Fibroblast of the aortic adventitia (primary cell): ENCODE data around the gene NDC1. TPM values are rescaled to one million over a fixed set of nuclear protein-coding genes. Genes with fewer than 3 reads are reported as not detected.

Source experiments
- DNase-seq: peaks from one replicate; pipeline ENCODE4 v3.0.0-alpha.2; 2010; ENCODE audit warnings: low read depth
- H3K4me3 ChIP-seq: 2 replicates; pipeline ENCODE4 v1.5.1; 2011; ENCODE audit warnings: low read depth, mild to moderate bottlenecking, control low read depth, low read length, moderate library complexity
- CTCF ChIP-seq: IDR thresholded peaks from 2 replicates; pipeline ENCODE4 v1.5.1; 2011; ENCODE audit warnings: mild to moderate bottlenecking, low read length, control low read depth, inconsistent platforms; ENCODE audit not compliant: insufficient read depth
- total RNA-seq: library from RNA; depleted of rRNA; stranded (reverse); fragments of >200 nt; gene quantifications from 2 replicates; pipeline ENCODE4 v1.2.3, GENCODE V29; 2012; ENCODE audit warnings: low replicate concordance

The NDC1 gene
- total RNA-seq, 1 donor: 35.2 TPM

DNA sequence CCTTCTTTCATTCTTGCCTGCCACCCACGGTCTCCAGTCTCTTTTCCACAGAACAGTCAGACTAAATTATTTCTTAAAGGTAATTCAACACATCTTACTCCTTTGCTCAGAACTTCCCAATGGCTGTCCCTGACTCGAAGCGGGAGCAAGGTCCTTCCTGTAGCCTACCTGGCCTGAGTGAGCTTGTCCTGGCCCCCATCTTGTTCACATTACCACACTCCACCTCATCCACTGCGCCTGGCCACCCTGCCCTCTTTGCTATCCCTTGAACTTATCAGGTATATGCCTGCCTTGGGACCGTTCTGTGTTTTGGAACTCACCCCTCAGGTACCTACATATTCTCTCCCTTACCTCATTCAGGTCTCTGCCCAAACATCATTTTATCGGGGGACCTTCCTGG, 85.8 kb downstream of the NDC1 start:
- no peak overlapping the region for H3K4me3 ChIP-seq
- TF ChIP-seq CTCF: no peak
- no peak for DNase-seq

DNA sequence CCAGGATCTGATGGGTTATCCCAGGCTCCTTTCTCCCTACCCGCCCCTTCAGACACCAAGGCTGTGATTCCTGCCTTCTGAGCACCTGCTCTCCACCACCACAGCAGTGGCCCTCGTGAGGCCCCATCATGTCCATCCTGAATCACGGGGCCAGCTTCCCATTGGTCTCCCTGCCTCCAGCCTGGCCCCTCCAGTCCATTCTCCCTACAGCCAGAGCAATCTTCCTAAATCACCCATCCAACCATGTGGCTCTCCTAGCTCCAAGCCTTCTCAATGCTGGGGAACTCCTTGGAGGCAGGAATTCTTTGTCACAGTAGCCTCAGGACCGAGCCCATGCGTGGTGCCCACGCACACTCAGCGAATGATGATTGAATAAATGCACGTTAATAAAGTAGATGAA, 90.3 kb downstream of the NDC1 start:
- H3K4me3 ChIP-seq: no peak overlapping the region
- TF ChIP-seq CTCF: no peak
- DNase-seq: no peak

DNA sequence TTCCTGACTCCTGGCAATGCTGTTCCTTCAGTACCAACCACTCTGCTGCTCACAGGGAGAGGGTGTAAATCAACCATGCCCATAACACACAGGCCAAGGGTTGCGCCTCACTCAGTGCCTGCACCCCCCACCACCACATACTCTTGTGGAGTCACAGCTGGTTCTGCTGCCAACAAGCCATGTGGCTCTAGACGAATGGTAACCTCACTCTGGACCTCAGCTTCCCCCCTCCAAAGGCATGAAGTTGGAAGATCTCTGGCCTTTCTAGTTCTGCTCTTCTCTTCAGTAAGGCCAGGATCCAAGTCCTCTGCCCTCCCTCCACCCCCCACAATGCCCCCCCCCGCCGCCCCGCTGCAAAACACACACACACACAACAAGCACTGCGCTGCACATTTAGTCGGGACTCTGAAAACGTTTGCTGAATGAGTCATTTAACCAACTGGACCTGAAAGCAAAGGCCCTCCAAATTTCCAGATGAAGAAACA, 97.4 kb downstream of the NDC1 start:
- DNase-seq: peak; percentile 76
- no peak for TF ChIP-seq CTCF
- H3K4me3 ChIP-seq: no peak overlapping the region

- no peak for TF ChIP-seq CTCF
- peak within 1 kb of the TSS; percentile 83 for H3K4me3 ChIP-seq
- peak; percentile 71 for DNase-seq
Observed at GRCh38 chr1:53739109-53739681, 98.9 kb downstream of the NDC1 start, which contains the start of gene GLIS1. Gene GLIS1 (minus strand): TSS chr1:53739164. CDS start chr1:53738064, 1,100 bp downstream.

DNA sequence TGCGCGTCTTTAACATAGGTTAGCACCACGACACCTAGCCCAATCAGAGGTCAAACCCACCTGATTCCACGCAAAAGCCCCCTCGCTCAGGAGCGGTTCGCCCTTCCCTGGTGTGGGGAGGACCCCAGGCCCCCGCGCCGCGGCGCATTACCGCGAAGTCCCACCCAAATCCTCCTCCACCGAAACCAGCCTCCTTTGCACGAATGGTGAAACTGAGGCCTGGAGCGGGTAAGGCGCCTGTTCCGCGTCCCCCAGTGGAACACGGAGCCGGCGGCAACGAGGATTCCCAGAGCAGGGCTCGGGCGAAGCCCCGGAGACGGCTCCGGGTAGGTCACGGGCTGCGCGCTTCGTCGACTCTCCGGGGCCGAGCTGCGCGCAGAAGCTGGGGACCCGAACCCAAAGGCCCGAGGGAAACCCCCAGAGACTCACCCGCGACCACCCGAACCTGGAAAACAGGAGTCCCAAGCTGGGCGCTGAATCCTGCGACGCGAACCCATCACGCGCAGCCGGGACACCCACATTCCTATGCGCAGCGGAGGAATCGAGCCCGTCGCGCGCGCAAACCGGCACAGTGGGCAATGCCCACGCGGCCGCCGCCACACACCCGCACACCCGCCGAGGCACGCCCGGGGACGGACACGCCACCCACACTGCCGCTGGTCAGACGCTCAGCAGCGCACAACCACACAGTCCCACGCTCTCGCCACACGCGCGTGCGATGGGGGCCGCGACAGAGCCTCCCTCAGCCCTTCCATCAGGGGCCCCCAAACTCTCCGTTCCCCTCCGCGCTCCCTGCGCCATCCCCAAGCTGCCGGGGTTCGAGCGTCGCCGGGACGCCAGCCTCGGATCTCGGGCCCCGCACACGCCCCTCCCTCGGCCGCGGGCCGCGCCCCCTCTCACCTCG, 99.6 kb downstream of the NDC1 start:
- peak overlapping the region; percentile 83 for H3K4me3 ChIP-seq
- TF ChIP-seq CTCF: no peak
- DNase-seq: no peak

GRCh38 chr1:53737648-53738204, 100.4 kb downstream of the NDC1 start:
- peak overlapping the region; percentile 83 for H3K4me3 ChIP-seq

More at GRCh38 chr1:53737648-53738204, 100.4 kb downstream of the NDC1 start:
- no peak for TF ChIP-seq CTCF
- DNase-seq: no peak
